C4-2B (cell line): ENCODE results near the gene BICDL1.

Experiments used
- CTCF ChIP-seq: fragments of 450-650 bp; conservative IDR thresholded peaks from 2 replicates; pipeline ENCODE4 v1.5.1; 2017; ENCODE audit warnings: mild to moderate bottlenecking
- ZFX ChIP-seq: fragments of 450-650 bp; IDR thresholded peaks from 2 replicates; pipeline ENCODE4 v1.6.1; 2017

- TF ChIP-seq CTCF: no peak
- no peak for TF ChIP-seq ZFX
These were observed 24.9 kb upstream of the BICDL1 start for GRCh38 chr12:119964123-119964522.
